A549 (cell line): Measurements from ENCODE around the gene TMEM51. TPM values are rescaled to one million over a fixed set of nuclear protein-coding genes. Genes with fewer than 3 reads are reported as not detected.

Experiments used
- ATAC-seq, 2 experiments: fragments of 200-7000 bp in 1 of 2; fragments of >200 bp in 1 of 2; cut with Nextera tagmentation in 1 of 2; cut with Tn5 transposase in 1 of 2; 3 replicates each; pipeline versions ENCODE4 v1.8.0 to v1.9.1; 2018 to 2020; ENCODE audit warnings: mild to moderate bottlenecking in 1 of 2, moderate library complexity in 1 of 2
- CTCF ChIA-PET: fragments of 300-600 bp; sonication (Branson Sonifier 250); formaldehyde crosslinking; extraction: SDS; loops from one replicate; lab custom pipeline; 2021; ENCODE audit warnings: antibody characterized with exemption, inconsistent platforms; lab: Yijun Ruan, JAX
- POLR2A ChIA-PET: fragments of 350-600 bp; formaldehyde crosslinking; extraction: SDS; loops from one replicate; lab custom pipeline; 2021; ENCODE audit warnings: antibody characterized with exemption, inconsistent platforms; lab: Yijun Ruan, JAX
- DNase-seq, 2 experiments: peaks; one replicate each; pipeline versions ENCODE4 v3.0.0 to v3.0.0-alpha.2; 2011 to 2016; ENCODE audit warnings: low read depth in 1 of 2, low spot score in 1 of 2
- FAIRE-seq: peaks from 2 replicates; lab custom pipeline; 2011; peaks lifted over from hg19 to GRCh38; lab: Jason Lieb, UNC
- H3K27ac ChIP-seq, 2 experiments: fragments of >200 bp; sonication (Bioruptor Twin); formaldehyde crosslinking; 3 replicates each; pipeline ENCODE4 v1.5.1; 2016 to 2017
- H3K4me1 ChIP-seq: fragments of >200 bp; sonication (Bioruptor Twin); formaldehyde crosslinking; 3 replicates; pipeline ENCODE4 v1.6.1; 2016
- H3K4me2 ChIP-seq: fragments of >200 bp; sonication (Bioruptor Twin); formaldehyde crosslinking; 3 replicates; pipeline ENCODE4 v1.6.1; 2016
- H3K4me3 ChIP-seq: fragments of >200 bp; sonication (Bioruptor Twin); formaldehyde crosslinking; 3 replicates; pipeline ENCODE4 v1.5.1; 2016
- H3K9me3 ChIP-seq: fragments of >200 bp; sonication (Bioruptor Twin); formaldehyde crosslinking; 3 replicates; pipeline ENCODE4 v1.6.1; 2016
- CBX2 ChIP-seq: fragments of 200-600 bp; sonication (generic); IDR thresholded peaks from 2 replicates; pipeline ENCODE4 v1.6.1; 2016; ENCODE audit warnings: low read depth, mild to moderate bottlenecking, borderline replicate concordance
- CBX8 ChIP-seq: fragments of 200-600 bp; sonication (generic); IDR thresholded peaks from 2 replicates; pipeline ENCODE4 v1.6.1; 2016
- CEBPB ChIP-seq, 2 experiments: fragments of >200 bp in 1 of 2; sonication (Bioruptor Twin) in 1 of 2; formaldehyde crosslinking in 1 of 2; IDR thresholded peaks; 2 replicates each; pipeline ENCODE4 v1.6.1; 2012 to 2016
- CHD2 ChIP-seq: fragments of 150-350 bp; IDR thresholded peaks from 2 replicates; pipeline ENCODE4 v1.6.1; 2014; ENCODE audit warnings: low read length; ENCODE audit not compliant: partially characterized antibody
- CHD4 ChIP-seq: fragments of 200-600 bp; sonication (generic); IDR thresholded peaks from 2 replicates; pipeline ENCODE4 v1.6.1; 2016; ENCODE audit warnings: antibody characterized with exemption, mild to moderate bottlenecking, borderline replicate concordance
- FOSB ChIP-seq: fragments of 250-450 bp; sonication (Bioruptor Pico); IDR thresholded peaks from 2 replicates; pipeline ENCODE4 v1.5.0; 2020; ENCODE audit warnings: mild to moderate bottlenecking, moderate library complexity
- FOXS1 ChIP-seq: fragments of 250-450 bp; sonication (Bioruptor Pico); IDR thresholded peaks from 2 replicates; pipeline ENCODE4 v1.5.0; 2020; ENCODE audit warnings: mild to moderate bottlenecking, moderate library complexity
- HEYL ChIP-seq: fragments of 250-450 bp; sonication (Bioruptor Pico); IDR thresholded peaks from 2 replicates; pipeline ENCODE4 v1.8.0; 2021; ENCODE audit warnings: mild to moderate bottlenecking, moderate library complexity
- HOXA7 ChIP-seq: fragments of 250-450 bp; sonication (Bioruptor Pico); IDR thresholded peaks from 2 replicates; pipeline ENCODE4 v1.5.0; 2020; ENCODE audit warnings: mild to moderate bottlenecking, moderate library complexity
- HOXB13 ChIP-seq: fragments of 250-450 bp; sonication (Bioruptor Pico); IDR thresholded peaks from 2 replicates; pipeline ENCODE4 v1.5.0; 2020; ENCODE audit warnings: low read depth, mild to moderate bottlenecking, moderate library complexity
- HOXB5 ChIP-seq: fragments of 250-450 bp; sonication (Bioruptor Pico); IDR thresholded peaks from 2 replicates; pipeline ENCODE4 v1.5.0; 2020; ENCODE audit warnings: mild to moderate bottlenecking, moderate library complexity
- JUN ChIP-seq, 2 experiments: fragments of >200 bp; sonication (Bioruptor Twin); formaldehyde crosslinking; IDR thresholded peaks; 2 replicates in 1 of 2; 3 replicates in 1 of 2; pipeline ENCODE4 v1.6.1; 2016 to 2017
- KDM5A ChIP-seq: fragments of 200-600 bp; sonication (generic); IDR thresholded peaks from 2 replicates; pipeline ENCODE4 v1.6.1; 2016; ENCODE audit warnings: antibody characterized with exemption, mild to moderate bottlenecking
- MAFK ChIP-seq: fragments of 450-650 bp; IDR thresholded peaks from 2 replicates; pipeline ENCODE4 v1.6.1; 2014; ENCODE audit not compliant: partially characterized antibody
- MYC ChIP-seq: IDR thresholded peaks from 2 replicates; pipeline ENCODE4 v1.6.1; 2012; ENCODE audit warnings: mild to moderate bottlenecking, inconsistent platforms, low read length, improper control_type of control experiment, borderline replicate concordance
- NPAS2 ChIP-seq: fragments of 250-450 bp; sonication (Bioruptor Pico); IDR thresholded peaks from 2 replicates; pipeline ENCODE4 v1.8.0; 2022; ENCODE audit warnings: mild to moderate bottlenecking, moderate library complexity, borderline replicate concordance
- POLR2A ChIP-seq: IDR thresholded peaks from 2 replicates; pipeline ENCODE4 v1.6.1; 2012; ENCODE audit warnings: mild to moderate bottlenecking, low read length
- POLR2AphosphoS2 ChIP-seq: conservative IDR thresholded peaks from 2 replicates; pipeline ENCODE4 v1.6.1; 2012; ENCODE audit warnings: low read length, improper control_type of control experiment, inconsistent platforms
- RAD21 ChIP-seq, 2 experiments: fragments of >200 bp in 1 of 2; sonication (Bioruptor Twin) in 1 of 2; formaldehyde crosslinking in 1 of 2; IDR thresholded peaks in 1 of 2; conservative IDR thresholded peaks in 1 of 2; 2 replicates in 1 of 2; 3 replicates in 1 of 2; pipeline ENCODE4 v1.6.1; 2012 to 2018; ENCODE audit warnings: inconsistent platforms in 1 of 2
- RCOR1 ChIP-seq: fragments of 150-350 bp; IDR thresholded peaks from 2 replicates; pipeline ENCODE4 v1.6.1; 2014; ENCODE audit warnings: antibody characterized with exemption, low read length, low read depth
- RFX5 ChIP-seq: fragments of 450-650 bp; IDR thresholded peaks from 2 replicates; pipeline ENCODE4 v1.7.1; 2014; ENCODE audit warnings: antibody characterized with exemption, mild to moderate bottlenecking, moderate library complexity
- RNF2 ChIP-seq: fragments of 200-600 bp; sonication (generic); IDR thresholded peaks from 2 replicates; pipeline ENCODE4 v1.6.1; 2016; ENCODE audit warnings: low read depth, mild to moderate bottlenecking, antibody characterized with exemption, moderate library complexity, borderline replicate concordance
- SMC3 ChIP-seq: fragments of >200 bp; sonication (Bioruptor Twin); formaldehyde crosslinking; IDR thresholded peaks from 3 replicates; pipeline ENCODE4 v1.6.1; 2018; ENCODE audit warnings: inconsistent platforms
- SREBF2 ChIP-seq: fragments of 450-650 bp; IDR thresholded peaks from 2 replicates; pipeline ENCODE4 v1.6.1; 2014; ENCODE audit warnings: mild to moderate bottlenecking, moderate library complexity
- TFCP2L1 ChIP-seq: fragments of 250-450 bp; sonication (Bioruptor Pico); IDR thresholded peaks from 2 replicates; pipeline ENCODE4 v1.5.0; 2021; ENCODE audit warnings: mild to moderate bottlenecking
- TP53 ChIP-seq: fragments of 250-450 bp; sonication (Bioruptor Pico); IDR thresholded peaks from 2 replicates; pipeline ENCODE4 v1.5.0; 2021; ENCODE audit warnings: mild to moderate bottlenecking, moderate library complexity
- WGBS: methylation state at CpG from one replicate; pipeline ENCODE4 v1.1.6; 2017; ENCODE audit errors: missing lambda C conversion rate; 5-methylcytosine and 5-hydroxymethylcytosine counted together
- polyA plus RNA-seq, 4 experiments: library from polyadenylated mRNA; depleted of rRNA in 3 of 4; stranded (reverse); fragments of >200 nt; fragmentation: RNase III in 1 of 4; extraction: RNeasy Plus Mini Kit Qiagen cat#74134 plus additional on column Dnase treatment in 1 of 4; gene quantifications; 2 replicates in 3 of 4; 3 replicates in 1 of 4; pipeline ENCODE4 v1.2.3, GENCODE V29; 2011 to 2017
- TF ChIP-seq, protein P1 (sequence below): fragments of 200-600 bp; sonication (generic); IDR thresholded peaks from 2 replicates; pipeline ENCODE4 v1.6.1; 2016; ENCODE audit warnings: antibody characterized with exemption, mild to moderate bottlenecking, moderate library complexity
- TF ChIP-seq, protein P2 (sequence below): fragments of >200 bp; sonication (Bioruptor Twin); formaldehyde crosslinking; IDR thresholded peaks from 3 replicates; pipeline ENCODE4 v1.5.1; 2016
- TF ChIP-seq, protein P3 (sequence below): fragments of >200 bp; sonication (Bioruptor Twin); formaldehyde crosslinking; IDR thresholded peaks from 2 replicates; pipeline ENCODE4 v1.6.1; 2016
- TF ChIP-seq, protein P4 (sequence below): IDR thresholded peaks from 2 replicates; pipeline ENCODE4 v1.6.1; 2012

TMEM51 gene
- polyA plus RNA-seq, 2 of the 4 experiments (the other 2 are of a cell fraction): 20.0 to 22.8 TPM

DNA sequence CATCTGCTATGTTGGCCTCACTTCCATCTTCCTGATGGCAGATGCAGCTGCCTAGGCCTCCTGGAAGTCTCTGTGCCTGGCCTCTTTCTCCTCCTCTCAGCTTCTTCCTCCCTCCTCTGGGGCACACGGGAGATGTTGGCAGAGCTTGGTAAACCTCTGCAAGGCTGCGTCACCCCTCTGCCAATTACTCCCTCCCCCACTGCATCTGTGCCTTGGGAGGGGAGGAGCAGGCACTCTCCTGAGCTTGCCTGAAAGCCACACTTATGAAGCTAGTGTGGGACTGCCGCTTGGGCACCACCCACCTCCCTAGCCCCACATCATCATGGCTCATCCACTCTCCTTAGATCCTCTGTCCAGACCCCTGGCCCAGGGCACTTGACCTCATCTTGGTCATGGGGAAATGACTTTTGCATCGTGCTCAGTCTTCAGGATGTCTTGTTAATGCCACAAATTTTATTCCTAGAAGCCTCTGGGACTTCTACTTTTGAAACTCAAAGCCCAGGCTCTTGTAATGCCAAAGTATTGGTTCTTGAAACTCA, 7.3 kb upstream of the TMEM51 start:
- TF ChIP-seq MYC (no peak), MAFK (no peak), CHD4 (no peak), POLR2AphosphoS2 (no peak), TP53 (no peak), HEYL (no peak), CHD2 (no peak), NPAS2 (no peak), HOXA7 (CRISPR knock-in tag) (no peak), RFX5 (no peak), RAD21 (conservative IDR thresholded peaks at IDR 0.05 in 1 of 2, IDR thresholded peaks at IDR 0.05 in 1 of 2) (no peak), FOSB (CRISPR knock-in tag) (no peak), KDM5A (no peak), CBX8 (no peak), POLR2A (no peak)
- TF ChIP-seq, protein P1, sequence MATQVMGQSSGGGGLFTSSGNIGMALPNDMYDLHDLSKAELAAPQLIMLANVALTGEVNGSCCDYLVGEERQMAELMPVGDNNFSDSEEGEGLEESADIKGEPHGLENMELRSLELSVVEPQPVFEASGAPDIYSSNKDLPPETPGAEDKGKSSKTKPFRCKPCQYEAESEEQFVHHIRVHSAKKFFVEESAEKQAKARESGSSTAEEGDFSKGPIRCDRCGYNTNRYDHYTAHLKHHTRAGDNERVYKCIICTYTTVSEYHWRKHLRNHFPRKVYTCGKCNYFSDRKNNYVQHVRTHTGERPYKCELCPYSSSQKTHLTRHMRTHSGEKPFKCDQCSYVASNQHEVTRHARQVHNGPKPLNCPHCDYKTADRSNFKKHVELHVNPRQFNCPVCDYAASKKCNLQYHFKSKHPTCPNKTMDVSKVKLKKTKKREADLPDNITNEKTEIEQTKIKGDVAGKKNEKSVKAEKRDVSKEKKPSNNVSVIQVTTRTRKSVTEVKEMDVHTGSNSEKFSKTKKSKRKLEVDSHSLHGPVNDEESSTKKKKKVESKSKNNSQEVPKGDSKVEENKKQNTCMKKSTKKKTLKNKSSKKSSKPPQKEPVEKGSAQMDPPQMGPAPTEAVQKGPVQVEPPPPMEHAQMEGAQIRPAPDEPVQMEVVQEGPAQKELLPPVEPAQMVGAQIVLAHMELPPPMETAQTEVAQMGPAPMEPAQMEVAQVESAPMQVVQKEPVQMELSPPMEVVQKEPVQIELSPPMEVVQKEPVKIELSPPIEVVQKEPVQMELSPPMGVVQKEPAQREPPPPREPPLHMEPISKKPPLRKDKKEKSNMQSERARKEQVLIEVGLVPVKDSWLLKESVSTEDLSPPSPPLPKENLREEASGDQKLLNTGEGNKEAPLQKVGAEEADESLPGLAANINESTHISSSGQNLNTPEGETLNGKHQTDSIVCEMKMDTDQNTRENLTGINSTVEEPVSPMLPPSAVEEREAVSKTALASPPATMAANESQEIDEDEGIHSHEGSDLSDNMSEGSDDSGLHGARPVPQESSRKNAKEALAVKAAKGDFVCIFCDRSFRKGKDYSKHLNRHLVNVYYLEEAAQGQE: no peak
- TF ChIP-seq, protein P2, sequence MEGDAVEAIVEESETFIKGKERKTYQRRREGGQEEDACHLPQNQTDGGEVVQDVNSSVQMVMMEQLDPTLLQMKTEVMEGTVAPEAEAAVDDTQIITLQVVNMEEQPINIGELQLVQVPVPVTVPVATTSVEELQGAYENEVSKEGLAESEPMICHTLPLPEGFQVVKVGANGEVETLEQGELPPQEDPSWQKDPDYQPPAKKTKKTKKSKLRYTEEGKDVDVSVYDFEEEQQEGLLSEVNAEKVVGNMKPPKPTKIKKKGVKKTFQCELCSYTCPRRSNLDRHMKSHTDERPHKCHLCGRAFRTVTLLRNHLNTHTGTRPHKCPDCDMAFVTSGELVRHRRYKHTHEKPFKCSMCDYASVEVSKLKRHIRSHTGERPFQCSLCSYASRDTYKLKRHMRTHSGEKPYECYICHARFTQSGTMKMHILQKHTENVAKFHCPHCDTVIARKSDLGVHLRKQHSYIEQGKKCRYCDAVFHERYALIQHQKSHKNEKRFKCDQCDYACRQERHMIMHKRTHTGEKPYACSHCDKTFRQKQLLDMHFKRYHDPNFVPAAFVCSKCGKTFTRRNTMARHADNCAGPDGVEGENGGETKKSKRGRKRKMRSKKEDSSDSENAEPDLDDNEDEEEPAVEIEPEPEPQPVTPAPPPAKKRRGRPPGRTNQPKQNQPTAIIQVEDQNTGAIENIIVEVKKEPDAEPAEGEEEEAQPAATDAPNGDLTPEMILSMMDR: no peak
- FAIRE-seq: no peak
- POLR2A ChIA-PET: no interaction called here
- Histone ChIP-seq H3K4me3 (no peak overlapping the region), H3K4me1 (no peaks in the 10 kb centered on the region), H3K4me2 (no peak overlapping the region), H3K27ac (no peak overlapping the region), H3K9me3 (no peaks in the 10 kb centered on the region)
- WGBS: 68% methylated on average over 4 of the region's 4 CpGs
- no peak for ATAC-seq
- no peak for DNase-seq
- CTCF ChIA-PET: interaction anchor here (1.3 kb wide), 1 partner anchor 177 kb away, joined by 3 read pairs; no protein-coding TSS in a partner anchor

DNA sequence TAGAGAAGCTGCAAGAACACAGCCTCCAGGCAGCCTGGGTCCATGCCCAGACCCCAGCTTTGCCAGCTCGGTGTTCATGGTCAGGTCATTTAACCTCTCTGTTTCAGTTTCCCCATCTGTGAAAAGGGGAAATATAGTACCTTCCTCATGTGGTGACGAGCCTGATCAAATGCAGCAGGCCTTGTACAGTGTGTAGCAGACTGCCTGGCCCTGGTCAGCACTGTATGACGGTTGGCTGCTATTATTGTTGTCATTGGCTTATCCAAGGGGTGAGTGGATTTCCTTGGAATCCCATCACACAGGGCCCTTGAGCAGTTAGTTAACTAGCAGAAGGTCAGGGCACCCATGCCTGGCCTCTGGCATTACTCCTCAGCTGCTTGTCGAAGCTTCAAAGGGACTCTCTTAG, 6.6 kb upstream of the TMEM51 start:
- no peak for DNase-seq
- ATAC-seq: no peak
- H3K9me3 ChIP-seq: no peaks in the 10 kb centered on the region
- peaks cover 4% of the 10 kb centered on the region; the same call in 2 of the 3 replicates for H3K4me1 ChIP-seq
- H3K27ac ChIP-seq: no peak overlapping the region
- ChIA-PET CTCF (interaction anchor here (1.2 to 3.4 kb wide), 4 partner anchors 12 to 176 kb away, joined by 3 to 15 read pairs (median 4); no protein-coding TSS in a partner anchor), POLR2A (no interaction called here)
- no peak overlapping the region for H3K4me2 ChIP-seq
- WGBS: 65% methylated on average over 3 of the region's 4 CpGs
- FAIRE-seq: no peak
- TF ChIP-seq HOXB5 (CRISPR knock-in tag) (no peak), NPAS2 (no peak), CBX2 (no peak), HOXA7 (CRISPR knock-in tag) (no peak), RAD21 (conservative IDR thresholded peaks at IDR 0.05 in 1 of 2, IDR thresholded peaks at IDR 0.05 in 1 of 2) (no peak), HOXB13 (CRISPR knock-in tag) (no peak), SMC3 (no peak), JUN (IDR thresholded peaks at IDR 0.05) (no peak), MAFK (no peak), SREBF2 (no peak), RNF2 (no peak), CEBPB (IDR thresholded peaks at IDR 0.05) (no peak), KDM5A (no peak), TFCP2L1 (CRISPR knock-in tag) (no peak), RCOR1 (no peak), FOXS1 (CRISPR knock-in tag) (no peak)
- TF ChIP-seq, protein P3, sequence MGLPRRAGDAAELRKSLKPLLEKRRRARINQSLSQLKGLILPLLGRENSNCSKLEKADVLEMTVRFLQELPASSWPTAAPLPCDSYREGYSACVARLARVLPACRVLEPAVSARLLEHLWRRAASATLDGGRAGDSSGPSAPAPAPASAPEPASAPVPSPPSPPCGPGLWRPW: no peak
- TF ChIP-seq, protein P4, sequence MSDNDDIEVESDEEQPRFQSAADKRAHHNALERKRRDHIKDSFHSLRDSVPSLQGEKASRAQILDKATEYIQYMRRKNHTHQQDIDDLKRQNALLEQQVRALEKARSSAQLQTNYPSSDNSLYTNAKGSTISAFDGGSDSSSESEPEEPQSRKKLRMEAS: no peak
- no peak overlapping the region for H3K4me3 ChIP-seq
